G401.6 (cell line): ENCODE data around the gene GP1BA.

Experiments
- FAIRE-seq: peaks from 2 replicates; lab custom pipeline; 2012; peaks lifted over from hg19 to GRCh38; lab: Jason Lieb, UNC

GP1BA gene

GRCh38 chr17:4938688-4939545, 6.8 kb downstream of the GP1BA start:
- FAIRE-seq, result no peak

GRCh38 chr17:4939546-4939795, 7.4 kb downstream of the GP1BA start:
- FAIRE-seq, result no peak

GRCh38 chr17:4939796-4940554, 7.9 kb downstream of the GP1BA start, which contains the start of the genes RNF167 and SLC25A11:
TSS of gene RNF167 (plus strand) at chr17:4940268. CDS start at chr17:4940910, 642 bp downstream.
TSS of gene SLC25A11 (minus strand) at chr17:4940046. CDS start at chr17:4939910, 136 bp downstream.
- peak; percentile 98 for FAIRE-seq

- no peak for FAIRE-seq
These were observed 8.7 kb downstream of the GP1BA start for GRCh38 chr17:4940555-4941318.

- no peak for FAIRE-seq
These were observed 9.2 kb downstream of the GP1BA start for GRCh38 chr17:4941319-4941610.

- FAIRE-seq, result no peak
These were observed 10.9 kb downstream of the GP1BA start for GRCh38 chr17:4942760-4943508.

GRCh38 chr17:4944163-4944553, 12.1 kb downstream of the GP1BA start:
- FAIRE-seq, result no peak

GRCh38 chr17:4944554-4945175, 12.6 kb downstream of the GP1BA start:
- no peak for FAIRE-seq

- peak; percentile 89 for FAIRE-seq
These were observed 13.3 kb downstream of the GP1BA start for GRCh38 chr17:4945176-4945943.

GRCh38 chr17:4945944-4946280, 13.8 kb downstream of the GP1BA start:
- no peak for FAIRE-seq

- FAIRE-seq, result no peak
These were observed 14.4 kb downstream of the GP1BA start for GRCh38 chr17:4946312-4946976.

GRCh38 chr17:4947010-4947410, 14.9 kb downstream of the GP1BA start:
- no peak for FAIRE-seq

- no peak for FAIRE-seq
These were observed 15.5 kb downstream of the GP1BA start for GRCh38 chr17:4947411-4948165.

- FAIRE-seq, result no peak
These were observed 16.3 kb downstream of the GP1BA start, which contains the start of gene PFN1 for GRCh38 chr17:4948166-4948930. TSS of gene PFN1 (minus strand) at chr17:4948530. CDS start at chr17:4948394, 136 bp downstream.

GRCh38 chr17:4948931-4949320, 16.8 kb downstream of the GP1BA start:
- no peak for FAIRE-seq

- FAIRE-seq, result no peak
These were observed 17.4 kb downstream of the GP1BA start for GRCh38 chr17:4949321-4950074.

- FAIRE-seq, result no peak
These were observed 18.1 kb downstream of the GP1BA start for GRCh38 chr17:4950075-4950745.

GRCh38 chr17:4950746-4951204, 18.7 kb downstream of the GP1BA start, which contains the start of gene ENO3:
TSS of gene ENO3 (plus strand) at chr17:4951119. CDS start at chr17:4951830, 711 bp downstream.
- no peak for FAIRE-seq
